K562 (cell line): ENCODE results near the gene LTA. TPM values are rescaled to one million over a fixed set of nuclear protein-coding genes. Genes with fewer than 3 reads are reported as not detected.
A peak's percentile ranks its signal among the peaks of the same experiment; 100 is the strongest.
"Not testable (repeated sequence)": the region's sequence is repeated elsewhere in the genome, so short reads cannot be mapped to it uniquely, and the experiment has no call there.

Experiments
- FOXK2 ChIP-seq, 2 experiments: fragments of 450-650 bp; IDR thresholded peaks in 1 of 2; conservative IDR thresholded peaks in 1 of 2; 2 replicates each; pipeline ENCODE4 v1.6.1; 2016; ENCODE audit warnings: low read depth in 2 of 2, mild to moderate bottlenecking in 1 of 2
- NBN ChIP-seq: fragments of 450-650 bp; IDR thresholded peaks from 2 replicates; pipeline ENCODE4 v1.6.1; 2016; ENCODE audit warnings: low read depth, mild to moderate bottlenecking
- REST ChIP-seq, 2 experiments: fragments of 450-650 bp; formaldehyde crosslinking in 1 of 2; IDR thresholded peaks; 2 replicates each; pipeline versions ENCODE4 v1.4.0 to v1.6.1; 2014 to 2020; ENCODE audit warnings: mild to moderate bottlenecking in 2 of 2, borderline replicate concordance in 1 of 2, low read depth in 1 of 2
- STAG1 ChIP-seq: sonication (generic); formaldehyde crosslinking; IDR thresholded peaks from 2 replicates; pipeline ENCODE4 v1.5.0; 2020; ENCODE audit warnings: missing genetic modification reagents, borderline replicate concordance
- polyA plus RNA-seq, 8 experiments: library from polyadenylated mRNA; depleted of rRNA in 4 of 8; stranded (reverse) in 5 of 8; unstranded in 3 of 8; fragments of >200 nt; fragmentation: Nextera tagmentation in 2 of 8; fragmentation: Illumina TruSeq in 1 of 8; extraction: Ambion mirVana in 2 of 8; extraction: Trizol in 1 of 8; gene quantifications; 2 replicates each; pipeline versions ENCODE4 v1.2.1 to v1.2.3, GENCODE V29; 2011 to 2014; ENCODE audit warnings: inconsistent platforms in 1 of 8, missing spikeins in 1 of 8
- total RNA-seq, 7 experiments: library from RNA; depleted of rRNA in 6 of 7; stranded (reverse); fragments of >200 nt in 6 of 7; fragmentation: Illumina TruSeq in 2 of 7; extraction: Trizol in 2 of 7; gene quantifications; 2 replicates each; pipeline versions ENCODE4 v1.2.1 to v1.2.3, GENCODE V29; 2011 to 2021; ENCODE audit warnings: low replicate concordance in 1 of 7
- TF ChIP-seq, protein P1 (sequence below), 3 experiments: IDR thresholded peaks in 2 of 3; conservative IDR thresholded peaks in 1 of 3; 2 replicates each; pipeline ENCODE4 v1.5.1; 2011 to 2012; ENCODE audit warnings: low read length in 3 of 3, mild to moderate bottlenecking in 3 of 3, control low read depth in 2 of 3, improper control_type of control experiment in 1 of 3, inconsistent platforms in 1 of 3, low read depth in 1 of 3, mixed read lengths in 1 of 3, moderate library complexity in 1 of 3; ENCODE audit not compliant: insufficient read depth in 2 of 3

The LTA gene
- total and polyA plus RNA-seq, 9 of the 15 experiments (the other 6 are each of a cell fraction or from before 2014, with no cell fraction given), result 0.80 TPM; not detected in 8

GRCh38 chr6:31551371-31551770, 20.7 kb upstream of the LTA start (continued):
- TF ChIP-seq REST (IDR thresholded peaks at IDR 0.05; ENCODE audit: borderline replicate concordance) (peak; percentile 90), STAG1 (CRISPR knock-in tag) (peak; percentile 59; the same call in 1 of the 2 replicates), FOXK2 (conservative IDR thresholded peaks at IDR 0.05 in 1 of 2, IDR thresholded peaks at IDR 0.05 in 1 of 2; ENCODE audit: low read depth in 2 of 2) (peak; percentile 76 to 80), NBN (0 out of 2 replicates have a peak, but pooled peaks have one; percentile 39)
- not testable (repeated sequence) for TF ChIP-seq REST (CRISPR knock-in tag; IDR thresholded peaks at IDR 0.05; ENCODE audit: low read depth)
- TF ChIP-seq, protein P1, sequence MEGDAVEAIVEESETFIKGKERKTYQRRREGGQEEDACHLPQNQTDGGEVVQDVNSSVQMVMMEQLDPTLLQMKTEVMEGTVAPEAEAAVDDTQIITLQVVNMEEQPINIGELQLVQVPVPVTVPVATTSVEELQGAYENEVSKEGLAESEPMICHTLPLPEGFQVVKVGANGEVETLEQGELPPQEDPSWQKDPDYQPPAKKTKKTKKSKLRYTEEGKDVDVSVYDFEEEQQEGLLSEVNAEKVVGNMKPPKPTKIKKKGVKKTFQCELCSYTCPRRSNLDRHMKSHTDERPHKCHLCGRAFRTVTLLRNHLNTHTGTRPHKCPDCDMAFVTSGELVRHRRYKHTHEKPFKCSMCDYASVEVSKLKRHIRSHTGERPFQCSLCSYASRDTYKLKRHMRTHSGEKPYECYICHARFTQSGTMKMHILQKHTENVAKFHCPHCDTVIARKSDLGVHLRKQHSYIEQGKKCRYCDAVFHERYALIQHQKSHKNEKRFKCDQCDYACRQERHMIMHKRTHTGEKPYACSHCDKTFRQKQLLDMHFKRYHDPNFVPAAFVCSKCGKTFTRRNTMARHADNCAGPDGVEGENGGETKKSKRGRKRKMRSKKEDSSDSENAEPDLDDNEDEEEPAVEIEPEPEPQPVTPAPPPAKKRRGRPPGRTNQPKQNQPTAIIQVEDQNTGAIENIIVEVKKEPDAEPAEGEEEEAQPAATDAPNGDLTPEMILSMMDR (IDR thresholded peaks at IDR 0.05 in 2 of 3, conservative IDR thresholded peaks at IDR 0.05 in 1 of 3; ENCODE audit: insufficient read depth in 2 of 3, low read depth in 1 of 3, low read length in 3 of 3), result peak; percentile 72 to 91 (median 88)
- TF ChIP-seq, all 486 proteins: peak for 14; not testable (repeated sequence) for 472
